Activated CD4-positive, alpha-beta T cell treated with anti-CD3 and anti-CD28 coated beads, Interleukin-2, amount 10 ng/mL, durations not matched to agents 24 days and 14 days (primary cell): ENCODE results near the gene C2CD2L. TPM values are rescaled to one million over a fixed set of nuclear protein-coding genes. Genes with fewer than 3 reads are reported as not detected.

Experiments
- DNase-seq: peaks from one replicate; pipeline ENCODE4 v3.0.0; 2022
- H3K27ac Mint-ChIP-seq: one replicate; pipeline ENCODE4 v1.8.0; 2022; ENCODE audit warnings: mild to moderate bottlenecking, mixed read lengths
- H3K27me3 Mint-ChIP-seq: one replicate; pipeline ENCODE4 v1.8.0; 2022; ENCODE audit warnings: mixed read lengths
- H3K36me3 Mint-ChIP-seq: one replicate; pipeline ENCODE4 v1.8.0; 2022; ENCODE audit warnings: low read depth, mild to moderate bottlenecking, mixed read lengths
- H3K4me1 Mint-ChIP-seq: one replicate; pipeline ENCODE4 v1.8.0; 2021; ENCODE audit warnings: mixed read lengths
- H3K4me3 Mint-ChIP-seq: one replicate; pipeline ENCODE4 v1.8.0; 2022; ENCODE audit warnings: mild to moderate bottlenecking, moderate library complexity, mixed read lengths
- H3K9me3 Mint-ChIP-seq: one replicate; pipeline ENCODE4 v1.8.0; 2021; ENCODE audit warnings: mixed read lengths
- intact Hi-C: fragments of 100-400 bp; cut with micrococcal nuclease; formaldehyde crosslinking; loops from one replicate; pipeline ENCODE4 v1.15.1; 2023
- total RNA-seq: library from RNA; stranded (reverse); gene quantifications from 2 replicates; pipeline ENCODE4 v1.2.3, GENCODE V29; 2022

The C2CD2L gene
- total RNA-seq, 1 donor from 2014 or later = 33.5 TPM

DNA sequence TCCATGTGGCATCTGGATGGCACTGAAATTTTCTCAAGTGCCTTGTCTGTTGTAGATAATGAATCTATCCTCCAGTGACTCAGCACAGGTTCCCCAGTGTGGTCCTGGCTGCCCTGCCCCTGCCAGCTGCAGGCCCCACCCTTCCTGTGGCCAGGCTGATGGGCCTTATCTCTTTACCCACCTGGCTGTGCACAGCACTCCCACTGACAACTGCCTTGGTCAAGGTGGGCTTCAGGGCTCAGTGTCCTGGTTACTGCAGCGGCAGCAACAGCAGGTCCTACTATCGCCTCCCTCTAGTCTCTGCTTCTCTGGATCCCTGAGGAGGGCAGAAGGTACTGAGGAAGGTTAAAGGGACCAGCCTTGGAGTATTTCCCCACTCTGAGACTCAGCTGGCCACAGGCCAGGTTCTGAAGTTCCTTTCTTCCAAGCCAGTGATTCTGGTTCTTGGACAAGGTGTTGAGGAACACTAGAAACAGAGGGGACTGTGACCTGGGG lies 19.4 kb upstream of the C2CD2L start:
- Mint-ChIP-seq H3K9me3 (no peaks in the 10 kb centered on the region), H3K27ac (no peak overlapping the region), H3K36me3 (peaks cover 20% of the 10 kb centered on the region), H3K27me3 (no peaks in the 10 kb centered on the region), H3K4me3 (no peak overlapping the region), H3K4me1 (peaks cover 45% of the 10 kb centered on the region)
- no peak for DNase-seq
- intact Hi-C loops = no loop called here

GRCh38 chr11:119088406-119088805 lies 18.7 kb upstream of the C2CD2L start:
- Mint-ChIP-seq H3K9me3 (no peaks in the 10 kb centered on the region), H3K27ac (no peak overlapping the region), H3K36me3 (peaks cover 25% of the 10 kb centered on the region), H3K4me1 (peaks cover 50% of the 10 kb centered on the region), H3K4me3 (no peak overlapping the region), H3K27me3 (no peaks in the 10 kb centered on the region)
- DNase-seq = no peak
- intact Hi-C loops = no loop called here

- DNase-seq = no peak
- intact Hi-C loops = no loop called here
- Mint-ChIP-seq H3K9me3 (no peaks in the 10 kb centered on the region), H3K4me1 (peaks cover 55% of the 10 kb centered on the region), H3K27ac (no peak overlapping the region), H3K36me3 (peaks cover 32% of the 10 kb centered on the region), H3K27me3 (no peaks in the 10 kb centered on the region), H3K4me3 (no peak overlapping the region)
Observed at GRCh38 chr11:119089319-119089718, 17.8 kb upstream of the C2CD2L start.

- no peak overlapping the region for H3K4me3 Mint-ChIP-seq
- no peaks in the 10 kb centered on the region for H3K9me3 Mint-ChIP-seq
- no peak for DNase-seq
- peaks cover 2% of the 10 kb centered on the region for H3K27me3 Mint-ChIP-seq
- H3K4me1 Mint-ChIP-seq = peaks cover 55% of the 10 kb centered on the region
- peaks cover 45% of the 10 kb centered on the region for H3K36me3 Mint-ChIP-seq
- intact Hi-C loops = no loop called here
- H3K27ac Mint-ChIP-seq = no peak overlapping the region
Observed at GRCh38 chr11:119091178-119091577, 16.0 kb upstream of the C2CD2L start.

GRCh38 chr11:119091966-119092879 lies 14.9 kb upstream of the C2CD2L start:
- H3K27me3 Mint-ChIP-seq = peaks cover 2% of the 10 kb centered on the region
- no peaks in the 10 kb centered on the region for H3K9me3 Mint-ChIP-seq
- intact Hi-C loops = no loop called here
- H3K27ac Mint-ChIP-seq = peak overlapping the region; percentile 62
- peak overlapping the region; percentile 95 for H3K4me3 Mint-ChIP-seq
- peaks cover 60% of the 10 kb centered on the region for H3K4me1 Mint-ChIP-seq
- no peak for DNase-seq
- peaks cover 54% of the 10 kb centered on the region for H3K36me3 Mint-ChIP-seq

- intact Hi-C loops = no loop called here
- Mint-ChIP-seq H3K4me1 (peaks cover 56% of the 10 kb centered on the region), H3K27me3 (peaks cover 2% of the 10 kb centered on the region), H3K27ac (peak overlapping the region; percentile 83), H3K36me3 (peaks cover 62% of the 10 kb centered on the region), H3K9me3 (no peaks in the 10 kb centered on the region), H3K4me3 (peak overlapping the region; percentile 95)
- DNase-seq = no peak
Observed at GRCh38 chr11:119092880-119093842, 14.0 kb upstream of the C2CD2L start.

- Mint-ChIP-seq H3K27me3 (peaks cover 2% of the 10 kb centered on the region), H3K27ac (peak overlapping the region; percentile 92), H3K4me1 (peaks cover 60% of the 10 kb centered on the region), H3K4me3 (peak overlapping the region; percentile 95), H3K36me3 (peaks cover 72% of the 10 kb centered on the region), H3K9me3 (no peaks in the 10 kb centered on the region)
- intact Hi-C loops = loop anchor here (2.0 kb wide), 1 partner anchor 75 kb away; the partner anchor contains the start of gene NLRX1
- DNase-seq = peak; percentile 82
Observed at GRCh38 chr11:119093942-119094815, 13.0 kb upstream of the C2CD2L start.

- DNase-seq = peak; percentile 90
- Mint-ChIP-seq H3K27ac (peak overlapping the region; percentile 92), H3K27me3 (peaks cover 2% of the 10 kb centered on the region), H3K36me3 (peaks cover 76% of the 10 kb centered on the region), H3K4me3 (peak overlapping the region; percentile 95), H3K4me1 (peaks cover 59% of the 10 kb centered on the region), H3K9me3 (no peaks in the 10 kb centered on the region)
- intact Hi-C loops = loop anchor here (1.0 to 2.0 kb wide), 6 partner anchors 9 to 76 kb away; partner anchors contain the start of genes HINFP, HYOU1, NLRX1 and RPS25
Observed at GRCh38 chr11:119094816-119095065, 12.4 kb upstream of the C2CD2L start.

GRCh38 chr11:119095066-119095880 lies 11.9 kb upstream of the C2CD2L start:
- intact Hi-C loops = loop anchor here (1.0 to 2.0 kb wide), 6 partner anchors 10 to 77 kb away; partner anchors contain the start of genes HINFP, HYOU1, NLRX1 and RPS25
- Mint-ChIP-seq H3K4me1 (peaks cover 60% of the 10 kb centered on the region), H3K36me3 (peaks cover 78% of the 10 kb centered on the region)

DNA sequence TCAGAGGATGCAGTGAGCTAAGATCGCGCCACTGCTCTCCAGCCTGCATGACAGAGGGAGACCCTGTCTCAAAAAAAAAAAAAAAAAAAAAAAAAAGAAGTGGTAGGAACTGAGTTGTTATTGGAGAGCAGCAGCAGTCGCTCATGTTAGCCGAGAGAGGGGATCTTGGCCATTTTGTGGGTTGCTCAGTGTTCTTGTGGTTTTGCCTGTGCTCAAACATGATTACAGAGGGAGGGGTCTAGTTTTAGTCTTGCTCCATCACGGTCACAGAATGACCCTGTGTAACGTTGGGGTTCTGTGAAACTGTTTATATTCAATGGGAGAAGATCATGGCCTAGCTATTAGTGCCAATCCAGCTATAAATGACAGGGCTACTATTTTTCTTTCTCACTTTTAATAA lies 7.4 kb upstream of the C2CD2L start:
- DNase-seq = no peak
- Mint-ChIP-seq H3K27me3 (peaks cover 2% of the 10 kb centered on the region), H3K4me3 (peak overlapping the region; percentile 92), H3K36me3 (peaks cover 51% of the 10 kb centered on the region), H3K27ac (no peak overlapping the region), H3K4me1 (peaks cover 46% of the 10 kb centered on the region), H3K9me3 (no peaks in the 10 kb centered on the region)
- intact Hi-C loops = loop anchor here (2.0 to 5.0 kb wide), 4 partner anchors 15 to 223 kb away; partner anchors contain the start of genes BCL9L and HMBS

More at GRCh38 chr11:119095066-119095880, 11.9 kb upstream of the C2CD2L start:
- H3K9me3 Mint-ChIP-seq = no peaks in the 10 kb centered on the region
- H3K27ac Mint-ChIP-seq = peak overlapping the region; percentile 92
- H3K4me3 Mint-ChIP-seq = peak overlapping the region; percentile 95
- peak; percentile 100 for DNase-seq
- H3K27me3 Mint-ChIP-seq = peaks cover 2% of the 10 kb centered on the region

- peak; percentile 68 for DNase-seq
- H3K4me3 Mint-ChIP-seq = peak overlapping the region; percentile 92
- H3K27ac Mint-ChIP-seq = peak overlapping the region; percentile 99
- no peaks in the 10 kb centered on the region for H3K9me3 Mint-ChIP-seq
- H3K4me1 Mint-ChIP-seq = peaks cover 46% of the 10 kb centered on the region
- intact Hi-C loops = loop anchor here (2.0 to 5.0 kb wide), 4 partner anchors 16 to 222 kb away; partner anchors contain the start of genes BCL9L and HMBS
- H3K27me3 Mint-ChIP-seq = peaks cover under 1% of the 10 kb centered on the region
- H3K36me3 Mint-ChIP-seq = peaks cover 45% of the 10 kb centered on the region
Observed at GRCh38 chr11:119100246-119100970, 6.7 kb upstream of the C2CD2L start.
